ENCODE measurements around the gene SP7.

- TF ChIP-seq, protein P1, sequence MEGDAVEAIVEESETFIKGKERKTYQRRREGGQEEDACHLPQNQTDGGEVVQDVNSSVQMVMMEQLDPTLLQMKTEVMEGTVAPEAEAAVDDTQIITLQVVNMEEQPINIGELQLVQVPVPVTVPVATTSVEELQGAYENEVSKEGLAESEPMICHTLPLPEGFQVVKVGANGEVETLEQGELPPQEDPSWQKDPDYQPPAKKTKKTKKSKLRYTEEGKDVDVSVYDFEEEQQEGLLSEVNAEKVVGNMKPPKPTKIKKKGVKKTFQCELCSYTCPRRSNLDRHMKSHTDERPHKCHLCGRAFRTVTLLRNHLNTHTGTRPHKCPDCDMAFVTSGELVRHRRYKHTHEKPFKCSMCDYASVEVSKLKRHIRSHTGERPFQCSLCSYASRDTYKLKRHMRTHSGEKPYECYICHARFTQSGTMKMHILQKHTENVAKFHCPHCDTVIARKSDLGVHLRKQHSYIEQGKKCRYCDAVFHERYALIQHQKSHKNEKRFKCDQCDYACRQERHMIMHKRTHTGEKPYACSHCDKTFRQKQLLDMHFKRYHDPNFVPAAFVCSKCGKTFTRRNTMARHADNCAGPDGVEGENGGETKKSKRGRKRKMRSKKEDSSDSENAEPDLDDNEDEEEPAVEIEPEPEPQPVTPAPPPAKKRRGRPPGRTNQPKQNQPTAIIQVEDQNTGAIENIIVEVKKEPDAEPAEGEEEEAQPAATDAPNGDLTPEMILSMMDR (IDR thresholded peaks at IDR 0.05 in 2 of 3, conservative IDR thresholded peaks at IDR 0.05 in 1 of 3; ENCODE audit: insufficient read depth in 2 of 3, low read depth in 1 of 3, low read length in 3 of 3): no peak
- TF ChIP-seq HDAC2 (IDR thresholded peaks at IDR 0.05): no peak
- TF ChIP-seq ZSCAN29 (IDR thresholded peaks at IDR 0.05): no peak
- no peak for TF ChIP-seq RBM39 (optimal IDR thresholded peaks at IDR 0.05; ENCODE audit: low read depth, low read length)
- no peak for TF ChIP-seq ZNF224 (CRISPR knock-in tag; IDR thresholded peaks at IDR 0.05)
- TF ChIP-seq, protein P2, sequence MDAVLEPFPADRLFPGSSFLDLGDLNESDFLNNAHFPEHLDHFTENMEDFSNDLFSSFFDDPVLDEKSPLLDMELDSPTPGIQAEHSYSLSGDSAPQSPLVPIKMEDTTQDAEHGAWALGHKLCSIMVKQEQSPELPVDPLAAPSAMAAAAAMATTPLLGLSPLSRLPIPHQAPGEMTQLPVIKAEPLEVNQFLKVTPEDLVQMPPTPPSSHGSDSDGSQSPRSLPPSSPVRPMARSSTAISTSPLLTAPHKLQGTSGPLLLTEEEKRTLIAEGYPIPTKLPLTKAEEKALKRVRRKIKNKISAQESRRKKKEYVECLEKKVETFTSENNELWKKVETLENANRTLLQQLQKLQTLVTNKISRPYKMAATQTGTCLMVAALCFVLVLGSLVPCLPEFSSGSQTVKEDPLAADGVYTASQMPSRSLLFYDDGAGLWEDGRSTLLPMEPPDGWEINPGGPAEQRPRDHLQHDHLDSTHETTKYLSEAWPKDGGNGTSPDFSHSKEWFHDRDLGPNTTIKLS (IDR thresholded peaks at IDR 0.05; ENCODE audit: borderline replicate concordance, low read depth): no peak
- TF ChIP-seq ZBTB7A (IDR thresholded peaks at IDR 0.05; ENCODE audit: borderline replicate concordance, control insufficient read depth, low read depth, low read length): no peak
- TF ChIP-seq ESRRA (IDR thresholded peaks at IDR 0.05; ENCODE audit: borderline replicate concordance, low read depth): no peak
- no peak for TF ChIP-seq ZFP1 (CRISPR knock-in tag; IDR thresholded peaks at IDR 0.05)
- TF ChIP-seq TGIF2 (CRISPR knock-in tag; IDR thresholded peaks at IDR 0.05): no peak
- TF ChIP-seq CHD1 (IDR thresholded peaks at IDR 0.05; ENCODE audit: low read length): no peak
- no peak for TF ChIP-seq CBX2 (IDR thresholded peaks at IDR 0.05; ENCODE audit: insufficient read depth, low read length, poor library complexity, severe bottlenecking)
- no peak for TF ChIP-seq CBFB (CRISPR knock-in tag; IDR thresholded peaks at IDR 0.05)
- TF ChIP-seq RAD21 (CRISPR knock-in tag; conservative IDR thresholded peaks at IDR 0.05 in 1 of 2, IDR thresholded peaks at IDR 0.05 in 1 of 2): no peak
Measured at GRCh38 chr12:53347905-53348304, 11.8 kb upstream of the SP7 start.

Measured in K562 (cell line).